Gastrocnemius medialis (tissue), 4 donors: ENCODE data around the gene ENKUR. TPM values are rescaled to one million over a fixed set of nuclear protein-coding genes. Genes with fewer than 3 reads are reported as not detected.
A peak's percentile ranks its signal among the peaks of the same experiment; 100 is the strongest.

Source experiments
- ATAC-seq, 2 donors: fragments of 150-250 bp; one replicate each; pipeline ENCODE4 v1.9.1; 2016
- DNase-seq, 2 donors: peaks; one replicate each; pipeline ENCODE4 v3.0.0-alpha.2; 2019
- H3K27ac ChIP-seq, 4 donors: fragments of 200-600 bp; sonication (generic); 1 replicate in 1 of 4; 2 replicates in 3 of 4; pipeline ENCODE4 v1.5.1; 2016 to 2018; ENCODE audit warnings: mild to moderate bottlenecking in 2 of 4, moderate library complexity in 1 of 4
- H3K27me3 ChIP-seq, 3 donors: fragments of 200-600 bp; sonication (generic) in 2 of 3; 1 replicate in 1 of 3; 2 replicates in 2 of 3; pipeline versions ENCODE4 v1.5.1 to v1.6.0; 2016 to 2019; ENCODE audit warnings: mild to moderate bottlenecking in 1 of 3, moderate library complexity in 1 of 3
- H3K36me3 ChIP-seq, 2 donors: fragments of 200-600 bp; sonication (generic) in 1 of 2; one replicate each; pipeline ENCODE4 v1.5.1; 2017 to 2018
- H3K4me1 ChIP-seq, 2 donors: fragments of 200-600 bp; sonication (generic) in 1 of 2; one replicate each; pipeline ENCODE4 v1.5.1; 2016 to 2017; ENCODE audit warnings: mild to moderate bottlenecking in 2 of 2
- H3K4me3 ChIP-seq, 4 donors: fragments of 200-600 bp; sonication (generic) in 3 of 4; 1 replicate in 1 of 4; 2 replicates in 3 of 4; pipeline ENCODE4 v1.5.1; 2016 to 2019; ENCODE audit warnings: mild to moderate bottlenecking in 2 of 4
- H3K9me3 ChIP-seq, 3 donors: fragments of 200-600 bp; sonication (generic) in 2 of 3; 1 replicate in 1 of 3; 2 replicates in 2 of 3; pipeline ENCODE4 v1.5.1; 2016 to 2019
- POLR2A ChIP-seq, 2 donors: fragments of 450-650 bp; IDR thresholded peaks; one replicate each; pipeline ENCODE4 v1.6.1; 2017; ENCODE audit warnings: antibody characterized with exemption in 2 of 2, mild to moderate bottlenecking in 2 of 2, moderate library complexity in 2 of 2
- in situ Hi-C, 4 donors: fragments of 200-750 bp; cut with MboI; loops; one replicate each; pipeline versions ENCODE4 v1.15.0 to v1.8.0; 2017; ENCODE audit warnings: low sequenced_read_pairs in 4 of 4
- intact Hi-C: fragments of 100-400 bp; cut with DNase I; formaldehyde crosslinking; loops from one replicate; pipeline ENCODE4 v1.15.1; 2023; ENCODE audit warnings: low total_unique reads
- total RNA-seq, 4 donors: library from RNA; depleted of rRNA; stranded (reverse); fragments of >200 nt; gene quantifications; one replicate each; pipeline versions ENCODE4 v1.1.0 to v1.2.3, GENCODE V29; 2016
- TF ChIP-seq, protein P1 (sequence below), 5 experiments: fragments of 450-650 bp in 3 of 5; fragments of 200-600 bp in 2 of 5; sonication (generic) in 2 of 5; IDR thresholded peaks in 4 of 5; conservative IDR thresholded peaks in 1 of 5; 1 replicate in 4 of 5; 2 replicates in 1 of 5; pipeline ENCODE4 v1.5.1; 2016 to 2019; ENCODE audit warnings: antibody characterized with exemption in 5 of 5, mild to moderate bottlenecking in 3 of 5, moderate library complexity in 3 of 5

ENKUR gene
- total RNA-seq, 4 donors from 2014 or later = not detected

DNA sequence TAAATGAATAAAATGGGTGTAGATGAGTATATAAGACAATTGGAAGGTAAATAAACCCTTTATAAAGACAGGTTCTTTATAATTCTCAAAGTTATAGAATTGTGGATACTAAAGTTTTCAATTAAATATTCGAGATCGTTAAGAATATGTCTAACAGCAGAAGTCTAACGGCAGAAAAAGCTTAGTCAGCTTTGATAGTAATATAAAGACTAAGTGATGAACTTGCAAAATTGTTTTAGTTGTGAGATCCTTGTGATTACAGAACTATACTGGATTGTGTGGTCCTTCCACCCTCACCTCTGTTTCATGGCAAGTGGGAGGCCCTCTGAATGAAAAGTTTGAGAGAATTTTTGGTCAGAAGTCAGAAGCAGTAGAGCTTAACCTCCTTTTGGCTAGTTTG is 2.7 kb upstream of the ENKUR start:
- no peak for ATAC-seq
- Histone ChIP-seq H3K9me3 (no peaks in the 10 kb centered on the region), H3K36me3 (no peaks in the 10 kb centered on the region), H3K4me1 (peaks cover 13 to 16% of the 10 kb centered on the region in 2 donors), H3K4me3 (no peak overlapping the region), H3K27me3 (no peaks in the 10 kb centered on the region), H3K27ac (no peak overlapping the region)
- intact Hi-C loops = loop anchor here (5.0 to 10.0 kb wide), 3 partner anchors 64 to 814 kb away; partner anchors contain the start of gene KIAA1217
- in situ Hi-C loops = no loop called here
- no peak for TF ChIP-seq POLR2A (IDR thresholded peaks at IDR 0.05)
- TF ChIP-seq, protein P1, sequence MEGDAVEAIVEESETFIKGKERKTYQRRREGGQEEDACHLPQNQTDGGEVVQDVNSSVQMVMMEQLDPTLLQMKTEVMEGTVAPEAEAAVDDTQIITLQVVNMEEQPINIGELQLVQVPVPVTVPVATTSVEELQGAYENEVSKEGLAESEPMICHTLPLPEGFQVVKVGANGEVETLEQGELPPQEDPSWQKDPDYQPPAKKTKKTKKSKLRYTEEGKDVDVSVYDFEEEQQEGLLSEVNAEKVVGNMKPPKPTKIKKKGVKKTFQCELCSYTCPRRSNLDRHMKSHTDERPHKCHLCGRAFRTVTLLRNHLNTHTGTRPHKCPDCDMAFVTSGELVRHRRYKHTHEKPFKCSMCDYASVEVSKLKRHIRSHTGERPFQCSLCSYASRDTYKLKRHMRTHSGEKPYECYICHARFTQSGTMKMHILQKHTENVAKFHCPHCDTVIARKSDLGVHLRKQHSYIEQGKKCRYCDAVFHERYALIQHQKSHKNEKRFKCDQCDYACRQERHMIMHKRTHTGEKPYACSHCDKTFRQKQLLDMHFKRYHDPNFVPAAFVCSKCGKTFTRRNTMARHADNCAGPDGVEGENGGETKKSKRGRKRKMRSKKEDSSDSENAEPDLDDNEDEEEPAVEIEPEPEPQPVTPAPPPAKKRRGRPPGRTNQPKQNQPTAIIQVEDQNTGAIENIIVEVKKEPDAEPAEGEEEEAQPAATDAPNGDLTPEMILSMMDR (IDR thresholded peaks at IDR 0.05 in 4 of 5, conservative IDR thresholded peaks at IDR 0.05 in 1 of 5) = no peak
- no peak for DNase-seq

GRCh38 chr10:25017661-25018060 is 1.7 kb upstream of the ENKUR start:
- intact Hi-C loops = loop anchor here (5.0 to 10.0 kb wide), 3 partner anchors 65 to 813 kb away; partner anchors contain the start of gene KIAA1217
- peak overlapping the region; percentile 78 to 87 (median 83) for H3K4me3 ChIP-seq
- ATAC-seq = no peak
- H3K27me3 ChIP-seq = no peaks in the 10 kb centered on the region
- H3K27ac ChIP-seq = peak overlapping the region; percentile 90 to 94 (median 92)
- no peaks in the 10 kb centered on the region for H3K36me3 ChIP-seq
- in situ Hi-C loops = no loop called here
- DNase-seq = no peak
- peaks cover 13 to 16% of the 10 kb centered on the region in 2 donors for H3K4me1 ChIP-seq
- TF ChIP-seq POLR2A (IDR thresholded peaks at IDR 0.05) = no peak
- TF ChIP-seq, protein P1 (IDR thresholded peaks at IDR 0.05 in 4 of 5, conservative IDR thresholded peaks at IDR 0.05 in 1 of 5) = no peak
- no peaks in the 10 kb centered on the region for H3K9me3 ChIP-seq

GRCh38 chr10:25017154-25017590 is 1.2 kb upstream of the ENKUR start:
- TF ChIP-seq, protein P1 (IDR thresholded peaks at IDR 0.05 in 4 of 5, conservative IDR thresholded peaks at IDR 0.05 in 1 of 5) = no peak
- no peak for TF ChIP-seq POLR2A (IDR thresholded peaks at IDR 0.05)
- in situ Hi-C loops = no loop called here
- H3K36me3 ChIP-seq = no peaks in the 10 kb centered on the region
- ATAC-seq (peak; percentile 9 to 12), DNase-seq (no peak)
- intact Hi-C loops = loop anchor here (5.0 to 10.0 kb wide), 3 partner anchors 65 to 812 kb away; partner anchors contain the start of gene KIAA1217
- H3K27ac ChIP-seq = peak overlapping the region; percentile 90 to 94 (median 92)
- H3K27me3 ChIP-seq = no peaks in the 10 kb centered on the region
- peaks cover 13 to 16% of the 10 kb centered on the region in 2 donors for H3K4me1 ChIP-seq
- H3K9me3 ChIP-seq = no peaks in the 10 kb centered on the region
- H3K4me3 ChIP-seq = peak overlapping the region; percentile 78 to 87 (median 83)

- H3K36me3 ChIP-seq = no peaks in the 10 kb centered on the region
- TF ChIP-seq, protein P1 (IDR thresholded peaks at IDR 0.05 in 4 of 5, conservative IDR thresholded peaks at IDR 0.05 in 1 of 5) = no peak
- TF ChIP-seq POLR2A (IDR thresholded peaks at IDR 0.05) = peak; percentile 80 to 94
- H3K27me3 ChIP-seq = no peaks in the 10 kb centered on the region
- in situ Hi-C loops = no loop called here
- H3K27ac ChIP-seq = peak within 1 kb of the TSS; percentile 90 to 94 (median 92)
- DNase-seq (peak; percentile 97 to 99), ATAC-seq (peak; percentile 94 to 98)
- intact Hi-C loops = loop anchor here (1.0 to 10.0 kb wide), 4 partner anchors 66 to 812 kb away; partner anchors contain the start of gene KIAA1217
- H3K4me3 ChIP-seq = peak within 1 kb of the TSS; percentile 78 to 87 (median 83)
- H3K9me3 ChIP-seq = no peaks in the 10 kb centered on the region
- H3K4me1 ChIP-seq = peaks cover 13 to 16% of the 10 kb centered on the region in 2 donors
Observed at GRCh38 chr10:25016376-25017153, 607 bp upstream of the ENKUR start, which contains the start of gene THNSL1. TSS of gene THNSL1 (plus strand) at chr10:25016612. CDS start at chr10:25023224, 6,612 bp downstream.
